ENCODE data around the gene TMEM31.

The TMEM31 gene

GRCh38 chrX:103710609-103711008, at the start of gene TMEM31:
TSS of gene TMEM31 (plus strand) at chrX:103710909. CDS start at chrX:103712259, 1,350 bp downstream.
- no peak for DNase-seq (ENCODE audit: low read depth in 2 of 2)

GRCh38 chrX:103663981-103664762, 46.5 kb upstream of the TMEM31 start:
- no peak for DNase-seq (ENCODE audit: low read depth in 2 of 2)

GRCh38 chrX:103666202-103667107, 44.3 kb upstream of the TMEM31 start:
- no peak for DNase-seq (ENCODE audit: low read depth in 2 of 2)

GRCh38 chrX:103669745-103670144, 41.0 kb upstream of the TMEM31 start:
- no peak for DNase-seq (ENCODE audit: low read depth in 2 of 2)

GRCh38 chrX:103674531-103675454, 35.9 kb upstream of the TMEM31 start:
- no peak for DNase-seq (ENCODE audit: low read depth in 2 of 2)

- peak; percentile 32 to 41 for DNase-seq (ENCODE audit: low read depth in 2 of 2)
Observed at GRCh38 chrX:103678199-103678993, 32.3 kb upstream of the TMEM31 start.

GRCh38 chrX:103681443-103681842, 29.3 kb upstream of the TMEM31 start:
- DNase-seq (ENCODE audit: low read depth in 2 of 2) = no peak

GRCh38 chrX:103685396-103685795, 25.3 kb upstream of the TMEM31 start:
- DNase-seq (ENCODE audit: low read depth in 2 of 2) = no peak

GRCh38 chrX:103686199-103687072, 24.3 kb upstream of the TMEM31 start, which contains the start of gene MORF4L2:
TSS of gene MORF4L2 (minus strand) at chrX:103686699. CDS start at chrX:103677027, 9,672 bp downstream.
- peak; percentile 97 for DNase-seq (ENCODE audit: low read depth in 2 of 2)

GRCh38 chrX:103687073-103687695, 23.5 kb upstream of the TMEM31 start:
- peak; percentile 54 to 58 for DNase-seq (ENCODE audit: low read depth in 2 of 2)

- DNase-seq (ENCODE audit: low read depth in 2 of 2) = peak; percentile 53 to 63
Observed at GRCh38 chrX:103687696-103688201, 23.0 kb upstream of the TMEM31 start.

GRCh38 chrX:103688946-103689345, 21.8 kb upstream of the TMEM31 start:
- no peak for DNase-seq (ENCODE audit: low read depth in 2 of 2)

GRCh38 chrX:103691059-103691458, 19.6 kb upstream of the TMEM31 start:
- DNase-seq (ENCODE audit: low read depth in 2 of 2) = no peak

- DNase-seq (ENCODE audit: low read depth in 2 of 2) = no peak
Observed at GRCh38 chrX:103697687-103698086, 13.0 kb upstream of the TMEM31 start.

GRCh38 chrX:103699243-103699642, 11.5 kb upstream of the TMEM31 start:
- DNase-seq (ENCODE audit: low read depth in 2 of 2) = no peak

GRCh38 chrX:103704863-103705262, 5.8 kb upstream of the TMEM31 start:
- no peak for DNase-seq (ENCODE audit: low read depth in 2 of 2)

GRCh38 chrX:103716962-103717361, 6.3 kb downstream of the TMEM31 start:
- peak; percentile 67 to 71 for DNase-seq (ENCODE audit: low read depth in 2 of 2)

- DNase-seq (ENCODE audit: low read depth in 2 of 2) = no peak
Observed at GRCh38 chrX:103718120-103718519, 7.4 kb downstream of the TMEM31 start.

GRCh38 chrX:103722505-103722904, 11.8 kb downstream of the TMEM31 start:
- DNase-seq (ENCODE audit: low read depth in 2 of 2) = no peak
